GM19025 (cell line): Measurements from ENCODE around the gene TTC7B.
"Not testable (repeated sequence)": the region's sequence is repeated elsewhere in the genome, so short reads cannot be mapped to it uniquely, and the experiment has no call there.

Source experiments
- ATAC-seq: cut with Tn5 transposase; IDR thresholded peaks from one replicate; pipeline ENCODE4 v1.9.1; 2021; ENCODE audit warnings: mild to moderate bottlenecking, low read depth, moderate library complexity; ENCODE audit not compliant: unreplicated experiment

The TTC7B gene

DNA sequence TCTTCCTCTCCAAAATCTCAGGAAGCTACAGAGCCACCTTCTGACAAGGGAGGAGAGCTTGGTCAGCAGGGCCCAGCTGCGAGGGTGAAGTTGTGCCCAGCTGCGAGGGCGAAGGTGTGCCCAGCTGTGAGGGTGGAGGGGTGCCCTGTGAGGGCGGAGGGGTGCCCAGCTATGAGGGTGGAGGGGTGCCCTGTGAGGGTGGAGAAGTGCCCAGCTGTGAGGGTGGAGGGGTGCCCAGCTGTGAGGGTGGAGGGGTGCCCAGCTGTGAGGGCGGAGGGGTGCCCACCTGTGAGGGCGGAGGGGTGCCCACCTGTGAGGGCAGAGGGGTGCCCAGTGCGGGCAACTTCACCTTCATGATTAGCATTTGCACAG lies 20.4 kb upstream of the TTC7B start:
- ATAC-seq = no peak

GRCh38 chr14:90831821-90832220 lies 15.6 kb upstream of the TTC7B start:
- ATAC-seq = no peak

DNA sequence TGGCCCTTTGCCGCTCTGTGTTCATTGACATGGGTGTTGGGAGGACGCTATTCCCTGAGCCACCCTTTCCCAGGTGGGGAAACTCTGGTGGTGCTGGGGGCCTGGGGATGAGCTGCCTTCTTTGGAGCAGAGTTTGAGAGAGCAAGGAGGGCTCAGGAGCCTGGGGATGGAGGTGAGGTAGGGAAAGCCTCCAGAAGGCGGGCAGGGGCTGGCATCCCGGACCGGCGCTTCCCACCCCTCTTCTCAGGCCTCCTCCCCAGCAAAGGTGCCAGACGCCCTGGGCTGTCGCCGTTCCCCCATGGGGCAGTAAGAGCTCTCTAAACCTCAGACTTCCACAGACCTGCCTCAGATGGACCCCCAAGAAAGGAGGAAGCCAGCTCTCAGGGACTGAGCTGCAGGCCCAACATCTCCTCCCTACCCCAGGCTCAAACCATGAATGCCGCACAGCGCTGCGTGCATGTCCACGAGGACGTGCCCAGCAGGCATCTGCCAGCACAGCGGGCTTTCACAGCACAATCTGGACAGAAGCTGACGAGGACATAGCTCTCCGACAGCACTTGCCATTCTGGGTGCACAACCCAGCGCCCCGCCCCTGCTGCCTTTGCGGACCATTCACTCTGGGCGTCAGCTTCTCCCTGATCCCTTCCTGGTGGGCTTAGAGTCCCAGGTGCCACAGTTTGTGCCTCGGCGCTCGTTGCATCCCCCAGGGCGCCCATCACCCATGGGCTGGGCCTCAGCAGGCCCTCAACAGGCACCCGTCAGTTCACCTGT lies 14.9 kb upstream of the TTC7B start:
- no peak for ATAC-seq

GRCh38 chr14:90829677-90830076 lies 13.4 kb upstream of the TTC7B start:
- no peak for ATAC-seq

GRCh38 chr14:90828642-90829487 lies 12.6 kb upstream of the TTC7B start:
- ATAC-seq = peak; percentile 26

DNA sequence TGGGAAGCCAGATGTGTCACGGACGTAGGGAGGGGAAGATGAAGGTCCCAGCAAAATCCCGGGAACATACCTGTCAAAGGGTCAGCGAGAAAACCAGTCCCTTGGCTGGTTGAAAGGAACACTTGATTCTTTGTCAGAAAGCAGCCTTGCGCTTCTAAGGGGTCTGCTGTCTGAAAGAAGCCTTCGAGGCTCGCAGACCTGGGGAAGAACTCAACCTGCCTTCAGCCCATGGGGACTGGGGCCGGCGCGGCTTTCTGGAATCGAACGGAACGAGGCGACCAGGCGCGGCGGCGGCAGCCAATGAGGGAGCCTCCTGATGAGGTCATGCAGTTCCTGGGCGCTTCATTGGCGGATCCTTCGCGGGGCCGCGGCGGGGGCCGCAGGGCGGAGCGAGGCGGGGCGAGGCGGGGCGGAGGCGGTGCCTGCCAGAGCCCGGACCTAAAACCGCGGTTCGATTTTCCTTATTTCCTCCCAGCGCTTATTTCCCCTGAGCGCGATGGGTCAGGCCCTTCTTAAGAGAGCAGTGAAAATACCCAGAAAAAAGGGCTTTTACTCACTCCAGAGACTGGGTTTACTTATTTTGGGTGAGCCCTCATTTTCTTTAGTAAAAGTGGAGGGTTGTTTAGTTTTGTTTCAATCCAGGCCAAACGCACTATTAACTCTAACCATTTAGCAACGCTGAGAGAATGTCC lies 11.8 kb upstream of the TTC7B start:
- ATAC-seq = peak; percentile 99

GRCh38 chr14:90823542-90823941 lies 7.3 kb upstream of the TTC7B start:
- not testable (repeated sequence) for ATAC-seq

GRCh38 chr14:90820958-90821357 lies 4.7 kb upstream of the TTC7B start:
- ATAC-seq = no peak

GRCh38 chr14:90819734-90820393 lies 3.6 kb upstream of the TTC7B start:
- ATAC-seq = no peak

DNA sequence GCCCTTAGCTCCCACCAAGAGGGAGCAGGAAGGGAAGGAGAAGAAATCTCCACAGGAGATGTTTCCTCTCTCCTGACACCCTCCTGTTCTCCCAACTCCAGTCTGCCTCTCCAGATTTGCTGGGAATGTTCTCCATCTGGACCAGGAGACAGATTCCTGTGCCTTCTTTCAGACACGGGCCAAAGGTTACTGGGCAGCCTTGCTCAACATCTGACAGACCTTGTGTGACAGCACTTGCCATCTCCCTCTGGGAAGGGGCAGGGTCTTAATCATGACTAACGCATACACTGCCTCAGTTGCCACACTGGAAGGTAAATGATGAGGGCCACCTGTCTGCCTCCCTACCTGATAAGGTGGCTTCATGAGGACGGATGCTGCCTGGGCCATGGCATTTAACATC lies 2.5 kb upstream of the TTC7B start:
- no peak for ATAC-seq

DNA sequence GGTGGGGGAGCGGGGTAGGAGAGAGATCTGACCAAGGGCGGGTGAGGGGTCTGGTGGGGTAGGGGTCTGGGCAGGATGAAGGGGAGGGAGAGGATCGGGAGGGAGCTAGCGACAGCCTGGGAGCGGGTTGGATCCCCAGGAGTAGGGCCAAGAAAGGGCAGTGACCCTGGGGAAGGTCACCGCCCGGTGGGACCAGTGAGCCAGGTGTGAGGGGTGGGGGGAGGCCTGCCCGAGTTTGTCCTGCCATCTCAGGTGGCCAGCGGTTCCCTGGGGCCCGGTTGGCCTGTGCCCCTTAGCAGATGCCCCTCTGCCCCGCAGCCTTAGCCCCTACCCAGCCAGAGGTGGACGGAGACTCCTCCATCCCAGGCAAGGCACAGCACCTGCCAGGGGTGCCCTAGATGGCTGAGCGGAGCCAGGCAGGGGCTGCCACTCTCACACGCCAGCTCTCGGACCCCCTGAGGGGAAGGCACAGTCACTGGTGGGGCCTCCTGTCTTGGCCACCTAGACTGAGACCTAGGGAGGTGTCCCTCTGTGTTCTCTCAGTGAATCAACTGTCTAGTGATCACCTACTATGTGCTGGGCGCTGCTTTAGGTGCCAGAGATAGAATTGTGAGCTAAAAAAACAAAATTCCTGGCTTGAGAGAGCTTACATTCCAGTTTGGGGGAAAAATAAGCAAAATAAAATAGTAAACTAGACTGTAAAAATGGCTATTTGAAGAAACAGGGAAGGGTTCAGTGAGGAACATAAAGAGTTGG lies 629 bp upstream of the TTC7B start:
- ATAC-seq = no peak

DNA sequence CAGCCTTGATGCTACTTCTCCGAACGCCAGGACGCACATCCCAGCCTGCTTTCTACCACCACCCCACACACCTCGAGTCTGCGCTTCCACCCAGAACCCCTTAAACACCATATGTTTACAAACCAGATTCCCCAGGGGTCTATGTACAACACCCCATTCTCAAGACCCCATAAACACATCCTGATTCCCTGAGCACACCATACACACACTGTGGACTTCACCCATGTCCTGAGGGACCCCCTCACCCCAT lies 733 bp downstream of the TTC7B start:
- no peak for ATAC-seq

DNA sequence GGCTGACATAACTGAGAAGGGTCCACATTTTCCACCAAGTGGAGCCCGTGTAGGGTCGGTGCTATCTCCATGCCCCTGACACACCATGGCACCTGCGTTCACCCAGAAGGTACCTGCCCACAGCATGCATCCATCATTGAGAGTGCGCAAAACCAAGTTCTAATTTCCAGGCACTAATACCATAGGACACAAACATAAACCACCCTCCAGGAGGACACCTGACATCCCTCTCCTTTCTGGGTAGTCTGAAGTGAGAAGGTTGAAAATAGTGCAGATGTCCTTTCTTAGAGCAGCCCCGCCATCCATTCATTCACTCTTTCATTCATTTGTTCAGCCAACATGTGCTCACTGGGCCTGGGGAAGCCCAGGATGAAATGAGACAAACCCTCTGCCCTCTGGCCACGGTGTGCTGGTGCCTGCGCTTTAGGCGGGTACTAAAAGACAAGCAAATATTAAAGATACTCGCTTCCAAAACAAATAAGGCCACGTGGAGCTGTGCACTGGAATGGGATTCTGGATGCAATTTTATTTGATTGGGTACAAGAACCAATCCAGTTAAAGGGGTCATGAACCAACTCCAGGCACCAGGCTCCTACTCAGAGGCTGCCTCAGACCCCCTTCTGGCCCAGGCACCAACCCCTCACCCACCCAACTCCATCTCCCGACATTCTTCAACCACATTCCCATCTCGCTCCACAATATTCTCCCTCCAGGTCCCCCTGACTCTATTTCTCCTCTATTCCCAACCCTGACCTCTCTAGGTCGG lies 1.2 kb downstream of the TTC7B start:
- ATAC-seq = no peak

- no peak for ATAC-seq
These were observed 2.8 kb downstream of the TTC7B start for GRCh38 chr14:90813442-90813841.

- no peak for ATAC-seq
These were observed 4.1 kb downstream of the TTC7B start for GRCh38 chr14:90812109-90812508.

DNA sequence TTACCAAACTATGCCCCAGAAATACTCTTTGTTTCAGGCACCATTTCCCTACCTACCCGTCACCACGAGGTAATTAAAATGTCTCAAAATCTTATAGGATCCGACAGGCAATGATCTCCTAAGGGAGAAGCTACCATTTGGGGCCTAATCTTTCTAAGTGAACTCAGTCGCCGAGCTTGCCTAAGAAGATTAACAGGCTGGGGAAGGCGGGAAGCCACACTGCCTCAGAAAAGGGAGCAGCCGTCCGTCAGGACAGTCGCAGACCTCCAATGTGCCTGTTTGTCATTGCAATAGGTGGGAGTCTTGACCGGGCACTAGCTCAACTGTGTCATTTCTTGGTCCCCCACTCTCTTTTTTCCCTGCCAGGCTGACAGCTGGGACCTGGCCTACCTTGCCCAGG lies 4.6 kb downstream of the TTC7B start:
- ATAC-seq = no peak

GRCh38 chr14:90810806-90811205 lies 5.4 kb downstream of the TTC7B start:
- no peak for ATAC-seq

GRCh38 chr14:90809530-90810312 lies 6.5 kb downstream of the TTC7B start:
- no peak for ATAC-seq
